HG03064 (cell line): ENCODE results near the gene HTATSF1.

Experiments
- ATAC-seq: cut with Tn5 transposase; IDR thresholded peaks from one replicate; pipeline ENCODE4 v1.9.1; 2021; ENCODE audit warnings: low read depth; ENCODE audit not compliant: unreplicated experiment

HTATSF1 gene

GRCh38 chrX:136497556-136498052 is at the start of gene HTATSF1:
TSS of gene HTATSF1 (plus strand) at chrX:136497592. CDS start at chrX:136497685, 93 bp downstream.
- ATAC-seq = peak; percentile 13

GRCh38 chrX:136447968-136448367 is 49.4 kb upstream of the HTATSF1 start:
- ATAC-seq = no peak

- no peak for ATAC-seq
Observed at GRCh38 chrX:136450050-136450830, 47.2 kb upstream of the HTATSF1 start.

GRCh38 chrX:136452614-136453013 is 44.8 kb upstream of the HTATSF1 start:
- no peak for ATAC-seq

- no peak for ATAC-seq
Observed at GRCh38 chrX:136453114-136453513, 44.3 kb upstream of the HTATSF1 start.

GRCh38 chrX:136453771-136454170 is 43.6 kb upstream of the HTATSF1 start:
- ATAC-seq = no peak

- ATAC-seq = no peak
Observed at GRCh38 chrX:136456133-136456532, 41.3 kb upstream of the HTATSF1 start.

GRCh38 chrX:136457303-136457917 is 40.0 kb upstream of the HTATSF1 start:
- no peak for ATAC-seq

GRCh38 chrX:136464589-136464988 is 32.8 kb upstream of the HTATSF1 start:
- ATAC-seq = no peak

- ATAC-seq = no peak
Observed at GRCh38 chrX:136467303-136467702, 30.1 kb upstream of the HTATSF1 start.

GRCh38 chrX:136468391-136469103 is 28.8 kb upstream of the HTATSF1 start:
- no peak for ATAC-seq

GRCh38 chrX:136473663-136474062 is 23.7 kb upstream of the HTATSF1 start:
- no peak for ATAC-seq

- ATAC-seq = no peak
Observed at GRCh38 chrX:136475236-136475635, 22.2 kb upstream of the HTATSF1 start.

- no peak for ATAC-seq
Observed at GRCh38 chrX:136476501-136476900, 20.9 kb upstream of the HTATSF1 start.

- no peak for ATAC-seq
Observed at GRCh38 chrX:136477026-136477425, 20.4 kb upstream of the HTATSF1 start.

GRCh38 chrX:136480383-136480782 is 17.0 kb upstream of the HTATSF1 start:
- no peak for ATAC-seq

GRCh38 chrX:136487647-136488046 is 9.7 kb upstream of the HTATSF1 start, which contains the start of gene BRS3:
TSS of gene BRS3 (plus strand) at chrX:136487947. CDS start at chrX:136488115, 168 bp downstream.
- no peak for ATAC-seq

GRCh38 chrX:136488706-136489105 is 8.7 kb upstream of the HTATSF1 start:
- ATAC-seq = no peak

GRCh38 chrX:136491832-136492231 is 5.6 kb upstream of the HTATSF1 start:
- ATAC-seq = no peak

GRCh38 chrX:136493011-136493410 is 4.4 kb upstream of the HTATSF1 start:
- ATAC-seq = no peak

GRCh38 chrX:136495043-136495442 is 2.3 kb upstream of the HTATSF1 start:
- ATAC-seq = no peak
